GM20000 (cell line): ENCODE data around the gene PLCB2.

Experiments used
- DNase-seq: peaks from one replicate; pipeline ENCODE4 v3.0.0; 2012; ENCODE audit warnings: low spot score
- TF ChIP-seq, protein P1 (sequence below): IDR thresholded peaks from 2 replicates; pipeline ENCODE4 v1.5.1; 2012; ENCODE audit warnings: mild to moderate bottlenecking, control low read depth; ENCODE audit errors: extremely low read depth, missing control alignments

The PLCB2 gene

GRCh38 chr15:40248006-40248783 lies 59.5 kb downstream of the PLCB2 start:
- DNase-seq: no peak
- TF ChIP-seq, protein P1, sequence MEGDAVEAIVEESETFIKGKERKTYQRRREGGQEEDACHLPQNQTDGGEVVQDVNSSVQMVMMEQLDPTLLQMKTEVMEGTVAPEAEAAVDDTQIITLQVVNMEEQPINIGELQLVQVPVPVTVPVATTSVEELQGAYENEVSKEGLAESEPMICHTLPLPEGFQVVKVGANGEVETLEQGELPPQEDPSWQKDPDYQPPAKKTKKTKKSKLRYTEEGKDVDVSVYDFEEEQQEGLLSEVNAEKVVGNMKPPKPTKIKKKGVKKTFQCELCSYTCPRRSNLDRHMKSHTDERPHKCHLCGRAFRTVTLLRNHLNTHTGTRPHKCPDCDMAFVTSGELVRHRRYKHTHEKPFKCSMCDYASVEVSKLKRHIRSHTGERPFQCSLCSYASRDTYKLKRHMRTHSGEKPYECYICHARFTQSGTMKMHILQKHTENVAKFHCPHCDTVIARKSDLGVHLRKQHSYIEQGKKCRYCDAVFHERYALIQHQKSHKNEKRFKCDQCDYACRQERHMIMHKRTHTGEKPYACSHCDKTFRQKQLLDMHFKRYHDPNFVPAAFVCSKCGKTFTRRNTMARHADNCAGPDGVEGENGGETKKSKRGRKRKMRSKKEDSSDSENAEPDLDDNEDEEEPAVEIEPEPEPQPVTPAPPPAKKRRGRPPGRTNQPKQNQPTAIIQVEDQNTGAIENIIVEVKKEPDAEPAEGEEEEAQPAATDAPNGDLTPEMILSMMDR: no peak

DNA sequence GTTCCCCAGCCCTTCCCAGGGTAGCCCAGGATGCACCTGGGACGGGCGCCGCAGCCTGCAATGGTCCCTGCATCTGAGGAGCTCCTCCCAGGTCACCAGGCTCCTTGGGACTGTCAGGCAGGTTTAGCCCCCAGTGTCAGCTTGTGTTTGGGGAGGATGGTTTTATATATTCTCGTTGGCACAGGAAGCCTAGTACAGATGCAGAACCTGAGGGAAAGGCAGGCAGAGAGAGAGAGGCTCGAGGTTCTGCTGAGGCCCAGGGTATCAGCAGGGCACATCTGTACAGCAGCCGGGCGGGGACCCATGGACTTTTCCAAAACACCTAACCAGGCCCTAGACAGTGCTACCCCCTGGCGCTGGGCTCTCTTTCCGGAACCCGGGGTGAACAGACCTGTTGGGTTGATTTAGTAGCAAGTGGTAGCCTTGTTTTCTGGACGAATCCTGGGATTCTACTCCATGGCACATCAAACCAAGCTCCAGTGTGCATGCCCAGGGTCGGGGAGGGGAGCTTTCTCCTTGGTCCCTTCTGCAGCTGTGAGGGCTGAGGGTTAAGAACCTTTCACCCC lies 60.2 kb downstream of the PLCB2 start:
- no peak for DNase-seq
- TF ChIP-seq, protein P1: no peak

- TF ChIP-seq, protein P1: no peak
- no peak for DNase-seq
Observed at GRCh38 chr15:40246496-40247280, 61.0 kb downstream of the PLCB2 start.

DNA sequence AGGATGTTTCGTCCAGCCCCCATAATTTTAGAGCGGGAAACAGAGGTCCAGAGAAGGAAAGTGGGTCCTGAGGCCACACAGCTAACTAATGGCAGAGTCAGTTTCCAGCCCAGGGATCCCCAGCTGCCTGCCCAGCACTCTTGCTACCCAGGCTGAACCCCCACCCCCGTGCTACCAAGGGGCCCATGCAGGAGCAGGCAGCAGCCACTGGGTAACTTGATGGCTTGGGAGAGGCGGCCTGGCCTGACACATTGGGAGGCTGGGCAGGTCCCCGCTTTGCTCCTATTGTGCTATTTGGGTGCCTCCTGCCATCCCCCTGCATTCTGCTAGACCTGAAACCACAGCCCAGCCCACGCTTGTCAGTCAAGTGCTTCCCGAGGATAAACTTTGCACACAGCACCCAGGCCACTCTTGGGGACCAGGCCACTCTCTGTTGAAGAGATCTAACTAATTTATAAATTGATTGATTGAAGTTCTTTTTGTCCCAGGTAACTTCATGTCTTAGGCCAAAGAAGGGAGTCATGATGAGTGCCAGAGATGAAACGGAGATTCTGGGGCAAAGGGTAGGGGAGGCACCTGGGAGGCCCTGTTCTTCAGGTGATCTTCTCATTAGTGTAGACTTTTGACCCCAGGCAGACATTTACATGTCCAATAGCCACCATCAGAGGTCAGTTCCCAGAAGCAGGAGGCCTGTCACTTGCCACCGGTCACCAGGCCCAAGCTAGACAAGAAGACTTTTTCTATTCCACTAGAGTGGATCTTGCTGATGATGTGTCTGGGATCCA lies 61.9 kb downstream of the PLCB2 start:
- TF ChIP-seq, protein P1: no peak
- DNase-seq: no peak

GRCh38 chr15:40244961-40245523 lies 62.7 kb downstream of the PLCB2 start:
- DNase-seq: no peak
- TF ChIP-seq, protein P1: no peak

DNA sequence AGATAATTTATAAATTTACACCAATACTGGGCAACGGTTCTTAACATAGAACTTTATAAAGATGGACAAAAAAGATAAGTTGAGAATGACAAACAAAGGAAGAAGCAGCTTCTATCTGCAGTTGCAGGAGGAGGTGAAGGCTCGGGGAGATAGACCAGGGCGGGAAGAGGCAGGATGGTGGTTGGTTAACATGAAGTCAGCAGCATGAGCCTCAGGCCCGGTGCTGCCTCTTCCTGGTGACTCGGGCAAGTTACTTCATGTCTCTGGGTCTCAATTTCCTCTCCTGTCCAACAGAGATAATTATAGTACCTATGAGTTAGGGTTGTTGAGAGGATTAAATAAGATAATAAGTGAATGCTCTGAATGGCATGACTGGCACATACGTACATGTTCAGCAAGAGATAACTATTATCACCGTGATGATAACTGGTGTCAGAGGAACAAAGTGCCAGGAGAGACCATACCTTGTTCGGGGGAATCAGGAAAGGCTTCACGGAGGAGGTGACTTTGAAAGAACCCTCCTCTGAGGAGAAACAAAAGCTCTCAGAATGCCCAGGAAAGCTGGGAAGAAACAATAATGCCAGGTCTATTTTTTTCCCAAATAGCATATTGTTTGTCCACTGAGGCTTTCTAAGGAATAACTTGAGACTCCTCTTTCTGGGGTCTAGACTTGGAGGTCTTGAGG lies 64.5 kb downstream of the PLCB2 start:
- DNase-seq: no peak
- TF ChIP-seq, protein P1: no peak
